Memory B cell (primary cell): Measurements from ENCODE around the gene CCNA2.

Source experiments
- ATAC-seq: fragments of 150-1000 bp; cut with Tn5 transposase; 2 replicates; pipeline ENCODE4 v1.10.0; 2021; ENCODE audit warnings: low read depth, mild to moderate bottlenecking, moderate library complexity
- DNase-seq, 2 donors: peaks; one replicate each; pipeline ENCODE4 v3.0.0; 2022; ENCODE audit warnings: low spot score in 2 of 2
- H3K27ac Mint-ChIP-seq: one replicate; pipeline ENCODE4 v1.8.0; 2022; ENCODE audit warnings: mild to moderate bottlenecking, moderate library complexity, mixed read lengths
- H3K27me3 Mint-ChIP-seq: one replicate; pipeline ENCODE4 v1.8.0; 2022; ENCODE audit warnings: mixed read lengths
- H3K36me3 Mint-ChIP-seq: one replicate; pipeline ENCODE4 v1.8.0; 2022; ENCODE audit warnings: mild to moderate bottlenecking, mixed read lengths
- H3K4me1 Mint-ChIP-seq: one replicate; pipeline ENCODE4 v1.8.0; 2022; ENCODE audit warnings: mixed read lengths
- H3K4me3 Mint-ChIP-seq: one replicate; pipeline ENCODE4 v1.8.0; 2022; ENCODE audit warnings: mild to moderate bottlenecking, moderate library complexity, mixed read lengths
- H3K9me3 Mint-ChIP-seq: one replicate; pipeline ENCODE4 v1.8.0; 2022; ENCODE audit warnings: mixed read lengths

CCNA2 gene

GRCh38 chr4:121776610-121777401, 46.9 kb downstream of the CCNA2 start:
- DNase-seq (no peak), ATAC-seq (no peak)
- no peak overlapping the region for H3K4me3 Mint-ChIP-seq
- H3K36me3 Mint-ChIP-seq = no peaks in the 10 kb centered on the region
- peaks cover 8% of the 10 kb centered on the region for H3K27me3 Mint-ChIP-seq
- H3K9me3 Mint-ChIP-seq = no peaks in the 10 kb centered on the region
- no peak overlapping the region for H3K27ac Mint-ChIP-seq
- no peaks in the 10 kb centered on the region for H3K4me1 Mint-ChIP-seq

- Mint-ChIP-seq H3K4me3 (no peak overlapping the region), H3K27ac (no peak overlapping the region), H3K4me1 (no peaks in the 10 kb centered on the region), H3K36me3 (no peaks in the 10 kb centered on the region), H3K9me3 (no peaks in the 10 kb centered on the region), H3K27me3 (peaks cover 11% of the 10 kb centered on the region)
- ATAC-seq (no peak), DNase-seq (no peak)
Measured at GRCh38 chr4:121773883-121774282, 49.8 kb downstream of the CCNA2 start.

GRCh38 chr4:121771869-121772268, 51.8 kb downstream of the CCNA2 start:
- H3K27me3 Mint-ChIP-seq = peaks cover 15% of the 10 kb centered on the region
- DNase-seq (no peak), ATAC-seq (no peak)
- no peak overlapping the region for H3K27ac Mint-ChIP-seq
- no peaks in the 10 kb centered on the region for H3K36me3 Mint-ChIP-seq
- H3K9me3 Mint-ChIP-seq = no peaks in the 10 kb centered on the region
- H3K4me3 Mint-ChIP-seq = no peak overlapping the region
- H3K4me1 Mint-ChIP-seq = no peaks in the 10 kb centered on the region

GRCh38 chr4:121769341-121769740, 54.3 kb downstream of the CCNA2 start:
- Mint-ChIP-seq H3K27me3 (peaks cover 21% of the 10 kb centered on the region), H3K4me3 (no peak overlapping the region)

GRCh38 chr4:121767166-121767565, 56.5 kb downstream of the CCNA2 start:
- Mint-ChIP-seq H3K4me3 (no peak overlapping the region), H3K36me3 (no peaks in the 10 kb centered on the region), H3K27me3 (peaks cover 32% of the 10 kb centered on the region), H3K9me3 (no peaks in the 10 kb centered on the region), H3K27ac (no peak overlapping the region), H3K4me1 (peaks cover 6% of the 10 kb centered on the region)
- ATAC-seq = no peak
- no peak for DNase-seq

More at GRCh38 chr4:121769341-121769740, 54.3 kb downstream of the CCNA2 start:
- ATAC-seq (no peak), DNase-seq (no peak)
- H3K27ac Mint-ChIP-seq = no peak overlapping the region
- no peaks in the 10 kb centered on the region for H3K36me3 Mint-ChIP-seq
- no peaks in the 10 kb centered on the region for H3K9me3 Mint-ChIP-seq
- peaks cover 6% of the 10 kb centered on the region for H3K4me1 Mint-ChIP-seq
